GM12878 (cell line): Measurements from ENCODE around the gene ZMYND10. TPM values are rescaled to one million over a fixed set of nuclear protein-coding genes. Genes with fewer than 3 reads are reported as not detected.

Source experiments
- ATAC-seq: fragments of 200-7000 bp; cut with Tn5 transposase; 3 replicates; pipeline ENCODE4 v1.9.1; 2020; ENCODE audit warnings: mild to moderate bottlenecking, moderate library complexity
- BruUV-seq: library from RNA; stranded (reverse); fragments of 400-500 nt; replicated peaks from 2 replicates; lab custom pipeline; 2021; lab: Mats Ljungman, UMichigan
- CTCF ChIA-PET: fragments of 300-600 bp; sonication (Branson Sonifier 250); formaldehyde crosslinking; extraction: SDS; loops from one replicate; lab custom pipeline; 2021; ENCODE audit warnings: inconsistent platforms; lab: Yijun Ruan, JAX
- POLR2A ChIA-PET: fragments of 350-600 bp; formaldehyde crosslinking; extraction: SDS; loops from one replicate; lab custom pipeline; 2021; ENCODE audit warnings: inconsistent platforms; lab: Charles Lee
- RAD21 ChIA-PET: fragments of 300-600 bp; sonication (Branson Sonifier 250); formaldehyde crosslinking; loops from one replicate; lab custom pipeline; 2023; ENCODE audit warnings: antibody characterized with exemption; ENCODE audit not compliant: unreplicated experiment; lab: Charles Lee
- SMC1A ChIA-PET: fragments of 300-600 bp; sonication (Branson Sonifier 250); formaldehyde crosslinking; loops from one replicate; lab custom pipeline; 2023; ENCODE audit not compliant: unreplicated experiment, uncharacterized antibody; lab: Charles Lee
- DNase-seq: peaks from one replicate; pipeline ENCODE4 v3.0.0-alpha.2; 2011; ENCODE audit warnings: low read depth, low spot score
- FAIRE-seq: peaks from 3 replicates; lab custom pipeline; 2011; peaks lifted over from hg19 to GRCh38; lab: Jason Lieb, UNC
- H2AFZ ChIP-seq: 2 replicates; pipeline ENCODE4 v1.6.0; 2011; ENCODE audit warnings: low read depth, low read length, control low read depth; ENCODE audit not compliant: control insufficient read depth
- H3K27ac ChIP-seq: 2 replicates; pipeline ENCODE4 v1.5.1; 2011; ENCODE audit warnings: control low read depth; ENCODE audit not compliant: control insufficient read depth, insufficient read depth
- H3K27me3 ChIP-seq, 2 experiments: replicated peaks in 1 of 2; 2 replicates each; pipeline versions ENCODE4 v1.6.0 to v1.6.1; 2011; ENCODE audit warnings: low read length in 1 of 2; ENCODE audit not compliant: control insufficient read depth in 2 of 2, insufficient read depth in 2 of 2
- H3K36me3 ChIP-seq, 2 experiments: 2 replicates each; pipeline ENCODE4 v1.5.1; 2011; ENCODE audit warnings: low read length in 1 of 2; ENCODE audit not compliant: control insufficient read depth in 2 of 2, insufficient read depth in 2 of 2
- H3K4me1 ChIP-seq: 2 replicates; pipeline ENCODE4 v1.6.1; 2011; ENCODE audit warnings: mild to moderate bottlenecking, low read length, moderate library complexity, mixed read lengths; ENCODE audit not compliant: control insufficient read depth, insufficient read depth
- H3K4me2 ChIP-seq: 2 replicates; pipeline ENCODE4 v1.6.0; 2011; ENCODE audit warnings: control low read depth; ENCODE audit not compliant: control insufficient read depth, insufficient read depth
- H3K4me3 ChIP-seq: fragments of 200-600 bp; sonication (generic); 2 replicates; pipeline ENCODE4 v1.5.1; 2016
- H3K79me2 ChIP-seq: 2 replicates; pipeline ENCODE4 v1.6.0; 2011; ENCODE audit warnings: low read length; ENCODE audit not compliant: control insufficient read depth, insufficient read depth
- H3K9ac ChIP-seq: 2 replicates; pipeline ENCODE4 v1.8.0; 2011; ENCODE audit warnings: low read length, control low read depth, mixed read lengths; ENCODE audit not compliant: control insufficient read depth, insufficient read depth
- H3K9me3 ChIP-seq: replicated peaks from 3 replicates; pipeline ENCODE4 v1.5.1; 2011; ENCODE audit warnings: mild to moderate bottlenecking, low read length; ENCODE audit not compliant: control insufficient read depth, insufficient read depth
- H4K20me1 ChIP-seq: 2 replicates; pipeline ENCODE4 v1.6.0; 2011; ENCODE audit not compliant: control insufficient read depth, insufficient read depth
- BHLHE40 ChIP-seq, 2 experiments: fragments of 450-650 bp in 1 of 2; IDR thresholded peaks; 2 replicates each; pipeline ENCODE4 v1.6.1; 2011 to 2017; ENCODE audit warnings: low read depth in 2 of 2, borderline replicate concordance in 1 of 2, improper control_type of control experiment in 1 of 2, low read length in 1 of 2, mild to moderate bottlenecking in 1 of 2
- BRCA1 ChIP-seq: IDR thresholded peaks from 2 replicates; pipeline ENCODE4 v1.6.1; 2011; ENCODE audit warnings: low read depth, low read length, improper control_type of control experiment
- CHD4 ChIP-seq: fragments of 200-600 bp; sonication (generic); IDR thresholded peaks from 2 replicates; pipeline ENCODE4 v1.6.1; 2016; ENCODE audit warnings: mild to moderate bottlenecking
- CTCF ChIP-seq, 3 experiments: IDR thresholded peaks in 2 of 3; conservative IDR thresholded peaks in 1 of 3; 2 replicates each; pipeline ENCODE4 v1.5.1; 2011; ENCODE audit warnings: low read depth in 3 of 3, low read length in 3 of 3, mild to moderate bottlenecking in 3 of 3, control low read depth in 2 of 3, moderate library complexity in 2 of 3, inconsistent platforms in 1 of 3, mixed read lengths in 1 of 3; ENCODE audit not compliant: control insufficient read depth in 2 of 3, insufficient read depth in 1 of 3; ENCODE audit errors: extremely low read depth in 1 of 3
- EZH2 ChIP-seq: IDR thresholded peaks from 2 replicates; pipeline ENCODE4 v1.6.1; 2012; ENCODE audit warnings: low read depth, mild to moderate bottlenecking, control low read depth, inconsistent platforms, low read length, borderline replicate concordance; ENCODE audit not compliant: control insufficient read depth
- JUNB ChIP-seq: IDR thresholded peaks from 2 replicates; pipeline ENCODE4 v1.6.1; 2016; ENCODE audit warnings: antibody characterized with exemption, mild to moderate bottlenecking
- KAT2A ChIP-seq: conservative IDR thresholded peaks from 2 replicates; pipeline ENCODE4 v1.6.1; 2011; ENCODE audit warnings: low read depth, low read length; ENCODE audit not compliant: control insufficient read depth
- MEF2A ChIP-seq: IDR thresholded peaks from 2 replicates; pipeline ENCODE4 v1.6.1; 2011; ENCODE audit warnings: low read depth, mild to moderate bottlenecking, low read length, moderate library complexity; ENCODE audit not compliant: insufficient read depth
- MEF2B ChIP-seq: fragments of 450-650 bp; IDR thresholded peaks from 2 replicates; pipeline ENCODE4 v1.6.1; 2018; ENCODE audit warnings: mild to moderate bottlenecking, moderate library complexity; ENCODE audit not compliant: partially characterized antibody, poor library complexity, severe bottlenecking
- RELA ChIP-seq: fragments of 450-650 bp; IDR thresholded peaks from 2 replicates; pipeline ENCODE4 v1.8.0; 2014; ENCODE audit warnings: borderline replicate concordance; ENCODE audit not compliant: partially characterized antibody
- WGBS: methylation state at CpG from one replicate; pipeline ENCODE4 v1.1.6; 2016; ENCODE audit warnings: low lambda C conversion rate; ENCODE audit not compliant: insufficient replicate concordance, insufficient coverage; ENCODE audit errors: missing lambda C conversion rate; 5-methylcytosine and 5-hydroxymethylcytosine counted together
- in situ Hi-C: fragments of 300-500 bp; cut with MboI; formaldehyde crosslinking; loops from 9 replicates; pipeline ENCODE4 v1.14.3; 2018; ENCODE audit warnings: mixed read lengths
- intact Hi-C: fragments of 100-400 bp; cut with micrococcal nuclease; formaldehyde crosslinking; loops from one replicate; pipeline ENCODE4 v1.14.2; 2022; ENCODE audit not compliant: unreplicated experiment
- polyA plus RNA-seq, 11 experiments: library from polyadenylated mRNA; depleted of rRNA in 4 of 11; unstranded in 6 of 11; stranded (reverse) in 5 of 11; fragments of >200 nt; fragmentation: Nextera tagmentation in 4 of 11; fragmentation: Illumina TruSeq in 1 of 11; extraction: Ambion mirVana in 4 of 11; extraction: Trizol in 1 of 11; gene quantifications; 1 replicate in 1 of 11; 2 replicates in 10 of 11; pipeline versions ENCODE4 v1.2.1 to v1.2.3, GENCODE V29; 2011 to 2016; ENCODE audit warnings: inconsistent platforms in 2 of 11, missing spikeins in 2 of 11, low read depth in 1 of 11
- total RNA-seq, 4 experiments: library from RNA; depleted of rRNA in 3 of 4; stranded (reverse); fragments of >200 nt in 3 of 4; fragmentation: Illumina TruSeq in 1 of 4; extraction: Trizol in 1 of 4; gene quantifications; 2 replicates each; pipeline versions ENCODE4 v1.2.1 to v1.2.3, GENCODE V29; 2013 to 2021
- TF ChIP-seq, protein P1 (sequence below): IDR thresholded peaks from 2 replicates; pipeline ENCODE4 v1.6.1; 2012; ENCODE audit warnings: mild to moderate bottlenecking, low read depth, low read length
- TF ChIP-seq, protein P2 (sequence below): IDR thresholded peaks from 2 replicates; pipeline ENCODE4 v1.6.1; 2012; ENCODE audit warnings: low read depth, low read length, improper control_type of control experiment

Gene ZMYND10
- total and polyA plus RNA-seq, 10 of the 15 experiments (the other 5 are each of a cell fraction or from before 2014, with no cell fraction given): 0.11 to 1.0 (median 0.37) TPM

DNA sequence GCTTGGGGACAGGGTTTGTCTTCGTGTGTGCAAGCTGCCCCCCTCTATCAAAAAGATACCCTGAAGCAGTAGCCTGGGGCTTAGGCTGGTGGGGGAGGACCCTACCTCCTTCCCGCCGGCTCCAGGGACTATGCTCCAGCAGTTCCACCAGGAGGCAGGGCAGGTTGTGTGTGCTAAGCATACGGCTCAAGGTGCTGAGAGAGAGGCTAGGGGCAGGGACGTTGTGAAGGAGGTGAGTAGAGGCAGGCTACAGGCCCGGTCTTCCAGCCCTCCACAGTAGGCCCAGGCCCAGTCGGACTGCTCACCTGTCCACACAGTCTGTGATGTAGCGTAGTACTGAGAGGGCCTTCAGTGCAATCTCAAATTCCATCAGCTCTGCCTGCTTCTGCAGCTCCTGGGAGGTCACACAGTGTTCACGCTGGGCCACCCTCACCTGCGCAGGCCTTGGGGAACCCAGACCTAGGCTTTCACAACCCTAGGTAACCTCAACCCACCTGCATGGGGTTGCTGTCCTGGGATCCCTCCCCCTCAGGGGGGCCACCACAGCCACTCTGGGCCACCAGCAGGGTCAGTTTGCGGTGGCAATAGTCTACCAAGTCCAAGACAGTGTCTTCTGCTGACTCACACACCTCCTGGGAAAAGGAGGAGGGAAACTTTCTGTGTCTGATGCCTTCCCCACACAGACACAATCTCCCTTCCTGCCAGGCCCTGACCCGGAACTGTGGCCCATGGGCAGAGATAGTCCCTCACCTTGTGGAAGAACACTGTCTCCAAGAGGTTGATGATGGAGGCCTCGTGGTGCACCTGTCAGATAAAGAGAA is 2.5 kb downstream of the ZMYND10 start:
- SMC1A ChIA-PET: no interaction called here
- H3K27ac ChIP-seq: no peak overlapping the region
- no peak overlapping the region for H2AFZ ChIP-seq
- no peak for ATAC-seq
- H3K4me2 ChIP-seq: no peak overlapping the region
- intact Hi-C loops (no loop called here), in situ Hi-C loops (no loop called here)
- H3K36me3 ChIP-seq: peaks cover 0 to 3% of the 10 kb centered on the region in 2 experiments; a peak in 1 of 4 replicates
- no TSS peak for BruUV-seq
- peaks cover 25% of the 10 kb centered on the region for H3K79me2 ChIP-seq
- H3K27me3 ChIP-seq: no peaks in the 10 kb centered on the region
- no peak overlapping the region for H3K4me3 ChIP-seq
- TF ChIP-seq EZH2: no peak
- no peak for TF ChIP-seq BHLHE40 (IDR thresholded peaks at IDR 0.05; ENCODE audit: borderline replicate concordance in 1 of 2, low read depth in 2 of 2, low read length in 1 of 2)
- TF ChIP-seq, protein P1, sequence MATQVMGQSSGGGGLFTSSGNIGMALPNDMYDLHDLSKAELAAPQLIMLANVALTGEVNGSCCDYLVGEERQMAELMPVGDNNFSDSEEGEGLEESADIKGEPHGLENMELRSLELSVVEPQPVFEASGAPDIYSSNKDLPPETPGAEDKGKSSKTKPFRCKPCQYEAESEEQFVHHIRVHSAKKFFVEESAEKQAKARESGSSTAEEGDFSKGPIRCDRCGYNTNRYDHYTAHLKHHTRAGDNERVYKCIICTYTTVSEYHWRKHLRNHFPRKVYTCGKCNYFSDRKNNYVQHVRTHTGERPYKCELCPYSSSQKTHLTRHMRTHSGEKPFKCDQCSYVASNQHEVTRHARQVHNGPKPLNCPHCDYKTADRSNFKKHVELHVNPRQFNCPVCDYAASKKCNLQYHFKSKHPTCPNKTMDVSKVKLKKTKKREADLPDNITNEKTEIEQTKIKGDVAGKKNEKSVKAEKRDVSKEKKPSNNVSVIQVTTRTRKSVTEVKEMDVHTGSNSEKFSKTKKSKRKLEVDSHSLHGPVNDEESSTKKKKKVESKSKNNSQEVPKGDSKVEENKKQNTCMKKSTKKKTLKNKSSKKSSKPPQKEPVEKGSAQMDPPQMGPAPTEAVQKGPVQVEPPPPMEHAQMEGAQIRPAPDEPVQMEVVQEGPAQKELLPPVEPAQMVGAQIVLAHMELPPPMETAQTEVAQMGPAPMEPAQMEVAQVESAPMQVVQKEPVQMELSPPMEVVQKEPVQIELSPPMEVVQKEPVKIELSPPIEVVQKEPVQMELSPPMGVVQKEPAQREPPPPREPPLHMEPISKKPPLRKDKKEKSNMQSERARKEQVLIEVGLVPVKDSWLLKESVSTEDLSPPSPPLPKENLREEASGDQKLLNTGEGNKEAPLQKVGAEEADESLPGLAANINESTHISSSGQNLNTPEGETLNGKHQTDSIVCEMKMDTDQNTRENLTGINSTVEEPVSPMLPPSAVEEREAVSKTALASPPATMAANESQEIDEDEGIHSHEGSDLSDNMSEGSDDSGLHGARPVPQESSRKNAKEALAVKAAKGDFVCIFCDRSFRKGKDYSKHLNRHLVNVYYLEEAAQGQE: no peak
- TF ChIP-seq CHD4: no peak
- TF ChIP-seq CTCF (IDR thresholded peaks at IDR 0.05 in 2 of 3, conservative IDR thresholded peaks at IDR 0.05 in 1 of 3; ENCODE audit: control insufficient read depth in 2 of 3, extremely low read depth in 1 of 3, insufficient read depth in 1 of 3, low read depth in 3 of 3, low read length in 3 of 3): no peak
- TF ChIP-seq KAT2A: no peak
- TF ChIP-seq RELA: no peak
- TF ChIP-seq BRCA1: no peak
- no peak for TF ChIP-seq JUNB
- TF ChIP-seq MEF2A: no peak
- TF ChIP-seq, protein P2, sequence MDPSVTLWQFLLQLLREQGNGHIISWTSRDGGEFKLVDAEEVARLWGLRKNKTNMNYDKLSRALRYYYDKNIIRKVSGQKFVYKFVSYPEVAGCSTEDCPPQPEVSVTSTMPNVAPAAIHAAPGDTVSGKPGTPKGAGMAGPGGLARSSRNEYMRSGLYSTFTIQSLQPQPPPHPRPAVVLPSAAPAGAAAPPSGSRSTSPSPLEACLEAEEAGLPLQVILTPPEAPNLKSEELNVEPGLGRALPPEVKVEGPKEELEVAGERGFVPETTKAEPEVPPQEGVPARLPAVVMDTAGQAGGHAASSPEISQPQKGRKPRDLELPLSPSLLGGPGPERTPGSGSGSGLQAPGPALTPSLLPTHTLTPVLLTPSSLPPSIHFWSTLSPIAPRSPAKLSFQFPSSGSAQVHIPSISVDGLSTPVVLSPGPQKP: no peak
- no peak for TF ChIP-seq MEF2B
- TF ChIP-seq, all 136 proteins: peak for 0
- CTCF ChIA-PET: interaction anchor here (0.6 kb wide), 1 partner anchor 16 kb away, joined by 4 read pairs; the partner anchor contains the start of gene TMEM115
- DNase-seq (no peak), FAIRE-seq (no peak)
- POLR2A ChIA-PET: interaction anchor here (0.6 to 1.0 kb wide), 2 partner anchors 108 to 224 kb away, joined by 3 read pairs; no protein-coding TSS in a partner anchor
- Histone ChIP-seq H3K9me3 (no peaks in the 10 kb centered on the region), H3K4me1 (peaks cover 8% of the 10 kb centered on the region; the same call in 1 of the 2 replicates), H3K9ac (no peak overlapping the region), H4K20me1 (no peaks in the 10 kb centered on the region)
- RAD21 ChIA-PET: interaction anchor here (0.6 kb wide), 1 partner anchor 22 kb away, joined by 4 read pairs; no protein-coding TSS in a partner anchor
- 69% methylated on average over 13 of the region's 13 CpGs for WGBS
